ENCODE data around the gene TAF4. TPM values are rescaled to one million over a fixed set of nuclear protein-coding genes. Genes with fewer than 3 reads are reported as not detected.

The TAF4 gene
- total and polyA plus RNA-seq, 2 of the 13 experiments (the other 11 are each of a cell fraction or from before 2014, with no cell fraction given): 5.9 to 12.0 TPM

GRCh38 chr20:62030834-62031434 is 34.7 kb downstream of the TAF4 start (continued):
- TF ChIP-seq, protein P1, sequence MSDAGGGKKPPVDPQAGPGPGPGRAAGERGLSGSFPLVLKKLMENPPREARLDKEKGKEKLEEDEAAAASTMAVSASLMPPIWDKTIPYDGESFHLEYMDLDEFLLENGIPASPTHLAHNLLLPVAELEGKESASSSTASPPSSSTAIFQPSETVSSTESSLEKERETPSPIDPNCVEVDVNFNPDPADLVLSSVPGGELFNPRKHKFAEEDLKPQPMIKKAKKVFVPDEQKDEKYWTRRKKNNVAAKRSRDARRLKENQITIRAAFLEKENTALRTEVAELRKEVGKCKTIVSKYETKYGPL (CRISPR knock-in tag; IDR thresholded peaks at IDR 0.05): no peak
- TF ChIP-seq DNMT3B (CRISPR knock-in tag; conservative IDR thresholded peaks at IDR 0.05) (no peak), ZBTB39 (CRISPR knock-in tag; IDR thresholded peaks at IDR 0.05) (no peak), ZNF703 (CRISPR knock-in tag; IDR thresholded peaks at IDR 0.05; ENCODE audit: borderline replicate concordance) (no peak), ZNF589 (CRISPR knock-in tag; conservative IDR thresholded peaks at IDR 0.05) (no peak), GLI4 (CRISPR knock-in tag; IDR thresholded peaks at IDR 0.05; ENCODE audit: borderline replicate concordance) (peak; percentile 90; the same call in 1 of the 2 replicates), ZNF333 (CRISPR knock-in tag; IDR thresholded peaks at IDR 0.05; ENCODE audit: borderline replicate concordance) (no peak), ZNF567 (CRISPR knock-in tag; IDR thresholded peaks at IDR 0.05; ENCODE audit: borderline replicate concordance) (no peak), HMG20B (CRISPR knock-in tag; conservative IDR thresholded peaks at IDR 0.05) (no peak), ZNF124 (CRISPR knock-in tag; IDR thresholded peaks at IDR 0.05) (no peak), PAWR (CRISPR knock-in tag; IDR thresholded peaks at IDR 0.05; ENCODE audit: borderline replicate concordance) (no peak), BHLHE40 (IDR thresholded peaks at IDR 0.05; ENCODE audit: low read length) (no peak), ZSCAN25 (CRISPR knock-in tag; IDR thresholded peaks at IDR 0.05) (peak; percentile 71; the same call in 1 of the 2 replicates), NR2C2 (CRISPR knock-in tag; IDR thresholded peaks at IDR 0.05; ENCODE audit: borderline replicate concordance) (peak; percentile 34; the same call in 1 of the 2 replicates), NFKB2 (CRISPR knock-in tag; IDR thresholded peaks at IDR 0.05; ENCODE audit: borderline replicate concordance) (peak; percentile 73; the same call in 1 of the 2 replicates), TERF1 (CRISPR knock-in tag; IDR thresholded peaks at IDR 0.05) (0 out of 2 replicates have a peak, but pooled peaks have one; percentile 36), DMAP1 (CRISPR knock-in tag; IDR thresholded peaks at IDR 0.05) (peak; percentile 67), ZFP36L2 (CRISPR knock-in tag; IDR thresholded peaks at IDR 0.05) (no peak), ZNF343 (CRISPR knock-in tag; IDR thresholded peaks at IDR 0.05) (no peak), RNF2 (conservative IDR thresholded peaks at IDR 0.05; ENCODE audit: low read depth) (peak; percentile 76), ATF2 (CRISPR knock-in tag; IDR thresholded peaks at IDR 0.05) (no peak), FOXM1 (CRISPR knock-in tag; IDR thresholded peaks at IDR 0.05) (no peak), NCOR1 (IDR thresholded peaks at IDR 0.05; ENCODE audit: borderline replicate concordance, low read length) (no peak), POLR2AphosphoS5 (IDR thresholded peaks at IDR 0.05; ENCODE audit: low read depth, low read length) (no peak), MYNN (CRISPR knock-in tag; IDR thresholded peaks at IDR 0.05; ENCODE audit: low read depth) (no peak), GABPB1 (CRISPR knock-in tag; IDR thresholded peaks at IDR 0.05) (peak; percentile 63; the same call in 1 of the 2 replicates), ZNF12 (CRISPR knock-in tag; IDR thresholded peaks at IDR 0.05) (no peak)

Measured in HepG2 (cell line).